Neural cell (in vitro differentiated cells): ENCODE measurements around the gene RPSA.

Source experiments
- EP300 ChIP-seq: fragments of 450-650 bp; conservative IDR thresholded peaks from 2 replicates; pipeline ENCODE4 v1.6.1; 2014; ENCODE audit warnings: antibody characterized with exemption, mild to moderate bottlenecking, moderate library complexity; ENCODE audit not compliant: poor library complexity, severe bottlenecking
- EZH2 ChIP-seq: fragments of 200-600, 300-800 bp; shearing (Covaris generic), sonication (generic); IDR thresholded peaks from 2 replicates; pipeline ENCODE4 v1.6.1; 2014; ENCODE audit warnings: antibody characterized with exemption, low read length, borderline replicate concordance, mild to moderate bottlenecking; ENCODE audit not compliant: insufficient read depth, poor library complexity, severe bottlenecking
- MXI1 ChIP-seq: fragments of 450-650 bp; conservative IDR thresholded peaks from 2 replicates; pipeline ENCODE4 v1.6.1; 2014; ENCODE audit warnings: antibody characterized with exemption, mild to moderate bottlenecking; ENCODE audit not compliant: poor library complexity, severe bottlenecking
- POLR2AphosphoS5 ChIP-seq: IDR thresholded peaks from 2 replicates; pipeline ENCODE4 v1.6.1; 2012
- RAD21 ChIP-seq: fragments of 450-650 bp; conservative IDR thresholded peaks from 2 replicates; pipeline ENCODE4 v1.6.1; 2014; ENCODE audit warnings: antibody characterized with exemption, mild to moderate bottlenecking, moderate library complexity
- REST ChIP-seq: IDR thresholded peaks from 2 replicates; pipeline ENCODE4 v1.6.1; 2012; ENCODE audit warnings: borderline replicate concordance
- SMC3 ChIP-seq: fragments of 450-650 bp; conservative IDR thresholded peaks from 2 replicates; pipeline ENCODE4 v1.6.1; 2014; ENCODE audit warnings: antibody characterized with exemption, mild to moderate bottlenecking, moderate library complexity; ENCODE audit not compliant: poor library complexity
- TAF1 ChIP-seq: IDR thresholded peaks from 2 replicates; pipeline ENCODE4 v1.6.1; 2012; ENCODE audit warnings: low read depth
- TF ChIP-seq, protein P1 (sequence below): fragments of 450-650 bp; IDR thresholded peaks from 2 replicates; pipeline ENCODE4 v1.5.1; 2014; ENCODE audit warnings: antibody characterized with exemption, mild to moderate bottlenecking, moderate library complexity; ENCODE audit not compliant: poor library complexity, severe bottlenecking

DNA sequence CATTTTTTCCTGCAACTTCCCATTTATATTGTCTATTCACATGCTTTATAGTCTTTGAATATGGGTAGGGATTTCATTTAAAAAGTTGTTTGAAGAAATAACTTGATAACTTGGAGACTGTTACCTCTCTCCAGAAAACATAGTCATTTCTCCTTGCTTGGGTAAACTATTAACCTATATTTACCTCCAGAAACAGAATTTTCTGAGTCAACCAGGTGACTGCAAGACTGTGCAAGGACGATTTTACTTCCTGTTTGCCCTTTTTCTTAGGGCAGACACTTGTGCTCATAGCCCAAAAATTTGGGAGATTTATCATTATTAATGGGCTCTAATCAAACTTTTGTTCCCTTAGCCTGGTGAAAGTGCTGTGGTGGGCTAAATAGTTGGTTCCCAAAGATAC is 46.6 kb downstream of the RPSA start:
- TF ChIP-seq, protein P1, sequence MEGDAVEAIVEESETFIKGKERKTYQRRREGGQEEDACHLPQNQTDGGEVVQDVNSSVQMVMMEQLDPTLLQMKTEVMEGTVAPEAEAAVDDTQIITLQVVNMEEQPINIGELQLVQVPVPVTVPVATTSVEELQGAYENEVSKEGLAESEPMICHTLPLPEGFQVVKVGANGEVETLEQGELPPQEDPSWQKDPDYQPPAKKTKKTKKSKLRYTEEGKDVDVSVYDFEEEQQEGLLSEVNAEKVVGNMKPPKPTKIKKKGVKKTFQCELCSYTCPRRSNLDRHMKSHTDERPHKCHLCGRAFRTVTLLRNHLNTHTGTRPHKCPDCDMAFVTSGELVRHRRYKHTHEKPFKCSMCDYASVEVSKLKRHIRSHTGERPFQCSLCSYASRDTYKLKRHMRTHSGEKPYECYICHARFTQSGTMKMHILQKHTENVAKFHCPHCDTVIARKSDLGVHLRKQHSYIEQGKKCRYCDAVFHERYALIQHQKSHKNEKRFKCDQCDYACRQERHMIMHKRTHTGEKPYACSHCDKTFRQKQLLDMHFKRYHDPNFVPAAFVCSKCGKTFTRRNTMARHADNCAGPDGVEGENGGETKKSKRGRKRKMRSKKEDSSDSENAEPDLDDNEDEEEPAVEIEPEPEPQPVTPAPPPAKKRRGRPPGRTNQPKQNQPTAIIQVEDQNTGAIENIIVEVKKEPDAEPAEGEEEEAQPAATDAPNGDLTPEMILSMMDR = no peak
- no peak for TF ChIP-seq POLR2AphosphoS5
- TF ChIP-seq TAF1 = no peak
- TF ChIP-seq EP300 = no peak
- no peak for TF ChIP-seq EZH2
- TF ChIP-seq REST = no peak
- TF ChIP-seq MXI1 = no peak
- no peak for TF ChIP-seq RAD21
- TF ChIP-seq SMC3 = no peak
